BE2C (cell line): ENCODE measurements around the gene ABLIM3. TPM values are rescaled to one million over a fixed set of nuclear protein-coding genes. Genes with fewer than 3 reads are reported as not detected.

Experiments used
- DNase-seq: peaks from one replicate; pipeline ENCODE4 v3.0.0-alpha.2; 2020
- H3K27me3 ChIP-seq: fragments of 250-450 bp; sonication (Bioruptor Pico); 2 replicates; pipeline ENCODE4 v1.5.1; 2020; ENCODE audit warnings: mild to moderate bottlenecking
- H3K36me3 ChIP-seq: fragments of 250-450 bp; sonication (Bioruptor Pico); 2 replicates; pipeline ENCODE4 v1.5.1; 2020; ENCODE audit warnings: mild to moderate bottlenecking
- H3K4me1 ChIP-seq: fragments of 250-450 bp; sonication (Bioruptor Pico); 2 replicates; pipeline ENCODE4 v1.5.1; 2020
- H3K4me3 ChIP-seq: 2 replicates; pipeline ENCODE4 v1.5.1; 2011; ENCODE audit warnings: low read depth, low read length
- H3K9me3 ChIP-seq: fragments of 250-450 bp; sonication (Bioruptor Pico); 2 replicates; pipeline ENCODE4 v1.5.1; 2020
- CTCF ChIP-seq: IDR thresholded peaks from 2 replicates; pipeline ENCODE4 v1.5.1; 2012; ENCODE audit warnings: mild to moderate bottlenecking, low read depth, low read length
- polyA plus RNA-seq: library from polyadenylated mRNA; unstranded; fragments of >200 nt; gene quantifications from one replicate; pipeline ENCODE4 v1.2.1, GENCODE V29; 2012; ENCODE audit warnings: low read depth, missing spikeins; ENCODE audit not compliant: insufficient read length, insufficient read depth

Gene ABLIM3
- polyA plus RNA-seq, result 4.6 TPM

- no peaks in the 10 kb centered on the region for H3K9me3 ChIP-seq
- H3K36me3 ChIP-seq, result no peaks in the 10 kb centered on the region
- H3K27me3 ChIP-seq, result no peaks in the 10 kb centered on the region; the same call in 1 of the 2 replicates
- peak within 1 kb of the TSS; percentile 71 for H3K4me3 ChIP-seq
- peak; percentile 81 for TF ChIP-seq CTCF
- DNase-seq, result peak; percentile 72
- no peaks in the 10 kb centered on the region for H3K4me1 ChIP-seq
Measured at GRCh38 chr5:149141224-149141956, at the start of gene ABLIM3. ABLIM3 (plus strand) TSS chr5:149141493; CDS start chr5:149142096, 603 bp downstream.

- Histone ChIP-seq H3K36me3 (no peaks in the 10 kb centered on the region), H3K4me1 (no peaks in the 10 kb centered on the region), H3K27me3 (no peaks in the 10 kb centered on the region), H3K9me3 (no peaks in the 10 kb centered on the region), H3K4me3 (no peak overlapping the region)
- TF ChIP-seq CTCF, result no peak
- no peak for DNase-seq
Measured at GRCh38 chr5:149093625-149094024, 47.7 kb upstream of the ABLIM3 start.

GRCh38 chr5:149094996-149095395 lies 46.3 kb upstream of the ABLIM3 start:
- H3K4me3 ChIP-seq, result no peak overlapping the region
- no peaks in the 10 kb centered on the region; the same call in 1 of the 2 replicates for H3K9me3 ChIP-seq
- H3K27me3 ChIP-seq, result no peaks in the 10 kb centered on the region
- H3K36me3 ChIP-seq, result no peaks in the 10 kb centered on the region
- peak; percentile 19 for DNase-seq
- no peak for TF ChIP-seq CTCF
- no peaks in the 10 kb centered on the region for H3K4me1 ChIP-seq

- no peaks in the 10 kb centered on the region for H3K4me1 ChIP-seq
- TF ChIP-seq CTCF, result no peak
- no peaks in the 10 kb centered on the region; the same call in 1 of the 2 replicates for H3K9me3 ChIP-seq
- H3K27me3 ChIP-seq, result no peaks in the 10 kb centered on the region; the same call in 1 of the 2 replicates
- H3K4me3 ChIP-seq, result no peak overlapping the region
- no peaks in the 10 kb centered on the region for H3K36me3 ChIP-seq
- DNase-seq, result no peak
Measured at GRCh38 chr5:149099920-149100319, 41.4 kb upstream of the ABLIM3 start.

- no peak for DNase-seq
- no peaks in the 10 kb centered on the region for H3K36me3 ChIP-seq
- no peaks in the 10 kb centered on the region for H3K4me1 ChIP-seq
- no peak for TF ChIP-seq CTCF
- H3K27me3 ChIP-seq, result no peaks in the 10 kb centered on the region; the same call in 1 of the 2 replicates
- H3K9me3 ChIP-seq, result no peaks in the 10 kb centered on the region; the same call in 1 of the 2 replicates
- no peak overlapping the region for H3K4me3 ChIP-seq
Measured at GRCh38 chr5:149100331-149100730, 41.0 kb upstream of the ABLIM3 start.

- DNase-seq, result no peak
- no peak for TF ChIP-seq CTCF
- Histone ChIP-seq H3K4me1 (no peaks in the 10 kb centered on the region), H3K9me3 (no peaks in the 10 kb centered on the region), H3K36me3 (no peaks in the 10 kb centered on the region), H3K4me3 (no peak overlapping the region), H3K27me3 (no peaks in the 10 kb centered on the region)
Measured at GRCh38 chr5:149108651-149109280, 32.5 kb upstream of the ABLIM3 start.
